Measurements from ENCODE around the gene MTFMT.

Gene MTFMT

DNA sequence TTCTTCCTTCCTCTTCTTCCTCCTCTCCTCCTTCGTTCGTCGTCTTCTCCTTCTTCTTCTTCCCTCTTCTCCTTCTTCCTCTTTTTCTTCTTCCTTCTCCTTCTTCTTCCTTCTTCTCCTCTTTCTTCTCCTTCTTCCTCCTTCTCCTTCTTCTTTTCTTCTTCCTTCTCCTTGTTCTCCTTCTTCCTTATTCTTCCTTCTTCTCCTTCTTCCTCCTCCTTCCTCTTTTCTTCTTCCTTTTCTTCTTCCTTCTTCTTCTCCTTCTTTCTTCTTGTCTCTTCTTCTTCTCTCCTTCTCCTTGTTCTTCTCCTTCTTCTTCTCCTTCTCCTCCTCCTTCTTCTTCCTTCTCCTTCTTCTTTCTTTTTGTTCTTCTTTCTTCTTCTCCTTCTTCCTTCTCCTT lies 75.0 kb downstream of the MTFMT start:
- DNase-seq (ENCODE audit: low read depth) = no peak
- TF ChIP-seq, protein P1, sequence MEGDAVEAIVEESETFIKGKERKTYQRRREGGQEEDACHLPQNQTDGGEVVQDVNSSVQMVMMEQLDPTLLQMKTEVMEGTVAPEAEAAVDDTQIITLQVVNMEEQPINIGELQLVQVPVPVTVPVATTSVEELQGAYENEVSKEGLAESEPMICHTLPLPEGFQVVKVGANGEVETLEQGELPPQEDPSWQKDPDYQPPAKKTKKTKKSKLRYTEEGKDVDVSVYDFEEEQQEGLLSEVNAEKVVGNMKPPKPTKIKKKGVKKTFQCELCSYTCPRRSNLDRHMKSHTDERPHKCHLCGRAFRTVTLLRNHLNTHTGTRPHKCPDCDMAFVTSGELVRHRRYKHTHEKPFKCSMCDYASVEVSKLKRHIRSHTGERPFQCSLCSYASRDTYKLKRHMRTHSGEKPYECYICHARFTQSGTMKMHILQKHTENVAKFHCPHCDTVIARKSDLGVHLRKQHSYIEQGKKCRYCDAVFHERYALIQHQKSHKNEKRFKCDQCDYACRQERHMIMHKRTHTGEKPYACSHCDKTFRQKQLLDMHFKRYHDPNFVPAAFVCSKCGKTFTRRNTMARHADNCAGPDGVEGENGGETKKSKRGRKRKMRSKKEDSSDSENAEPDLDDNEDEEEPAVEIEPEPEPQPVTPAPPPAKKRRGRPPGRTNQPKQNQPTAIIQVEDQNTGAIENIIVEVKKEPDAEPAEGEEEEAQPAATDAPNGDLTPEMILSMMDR (conservative IDR thresholded peaks at IDR 0.05; ENCODE audit: control insufficient read depth, insufficient read depth, low read depth, low read length) = no peak
- no peak overlapping the region for H3K4me3 ChIP-seq (ENCODE audit: control insufficient read depth, low read depth, low read length)

DNA sequence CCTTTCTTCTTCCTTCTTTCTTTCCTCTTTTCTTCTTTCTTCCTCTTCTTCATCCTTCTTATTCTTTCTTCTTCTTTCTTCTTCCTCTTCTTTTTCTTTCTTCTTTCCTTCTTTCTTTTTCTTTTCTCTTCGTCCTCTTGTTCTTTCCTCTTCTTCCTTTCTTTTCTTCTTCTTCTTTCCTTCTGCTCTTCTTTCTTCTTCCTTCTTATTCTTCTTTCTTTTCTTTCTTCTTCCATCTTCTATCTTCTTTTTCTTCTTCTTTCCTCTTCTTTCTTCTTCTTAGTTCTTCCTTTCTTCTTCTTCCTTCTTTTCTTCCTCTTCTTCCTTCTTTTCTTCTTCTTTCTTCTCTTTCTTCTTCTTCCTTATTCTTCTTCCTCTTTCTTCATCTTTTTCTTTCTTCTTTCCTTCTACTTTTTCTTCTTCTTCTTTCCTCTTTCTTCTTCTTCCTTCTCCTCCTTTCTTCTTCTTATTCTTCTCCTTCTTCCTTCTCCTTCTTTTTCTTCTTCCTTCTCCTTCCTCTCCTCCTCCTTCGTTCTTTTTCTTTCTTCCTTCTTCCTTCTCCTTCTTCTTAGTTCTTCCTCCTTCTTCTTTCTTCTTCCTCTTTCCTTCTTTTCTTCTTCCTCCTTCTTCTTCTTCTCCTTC lies 77.5 kb downstream of the MTFMT start:
- H3K4me3 ChIP-seq (ENCODE audit: control insufficient read depth, low read depth, low read length) = no peak overlapping the region
- no peak for DNase-seq (ENCODE audit: low read depth)
- TF ChIP-seq, protein P1 (conservative IDR thresholded peaks at IDR 0.05; ENCODE audit: control insufficient read depth, insufficient read depth, low read depth, low read length) = no peak
